T-helper 2 cell (primary cell): ENCODE measurements around the gene UBE2G1.

ENCODE experiments used
- DNase-seq, 5 experiments: peaks; one replicate each; pipeline versions ENCODE4 v3.0.0 to v3.0.0-alpha.2; 2012 to 2022

The UBE2G1 gene

DNA sequence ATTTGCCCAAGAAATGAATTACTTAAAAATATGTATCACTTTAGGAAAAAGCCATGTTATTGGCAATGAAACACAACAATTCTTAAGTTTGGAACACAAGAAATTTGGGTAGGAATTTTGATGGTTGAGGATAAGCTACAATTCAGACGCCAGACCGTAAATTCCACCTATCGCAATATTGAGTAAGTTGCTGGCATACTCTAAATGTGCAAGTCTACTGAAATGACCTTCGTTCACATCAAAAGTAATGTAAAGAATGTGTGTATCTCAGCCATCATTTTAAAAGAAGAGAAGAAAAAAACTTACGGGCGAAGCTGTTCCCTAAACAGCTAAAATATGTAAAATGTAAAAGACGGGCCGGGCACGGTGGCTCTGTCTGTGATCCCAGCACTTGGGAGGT lies 33.4 kb downstream of the UBE2G1 start:
- DNase-seq: no peak

DNA sequence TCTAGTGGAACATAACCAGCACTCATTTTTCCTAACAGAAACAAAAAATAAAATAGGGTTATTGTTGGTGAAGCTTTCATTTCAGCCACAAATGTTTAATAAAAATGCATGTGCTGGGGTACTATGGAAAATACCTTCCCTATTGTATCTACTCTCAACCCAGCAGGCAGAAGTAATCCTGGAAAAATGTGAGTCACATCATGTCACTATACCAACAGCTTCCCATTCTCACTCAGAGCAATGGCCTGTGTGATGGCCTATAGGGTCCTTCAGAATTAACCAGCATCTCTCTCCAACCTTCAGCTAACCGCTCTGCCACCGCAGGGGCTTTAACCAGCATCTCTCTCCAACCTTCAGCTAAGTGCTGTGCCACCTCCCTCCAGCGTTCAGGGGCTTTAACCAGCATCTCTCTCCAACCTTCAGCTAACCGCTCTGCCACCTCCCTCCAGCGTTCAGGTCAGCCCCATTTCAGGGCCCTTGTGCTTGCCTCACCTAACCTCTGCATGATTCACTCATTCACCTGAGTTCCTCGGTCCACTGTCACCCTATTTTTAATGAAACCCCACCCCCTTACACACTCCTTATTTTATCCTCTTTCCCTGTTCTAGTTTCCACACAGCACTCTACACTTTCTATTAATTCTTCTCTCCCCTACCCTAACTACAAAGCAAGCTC lies 34.0 kb downstream of the UBE2G1 start:
- no peak for DNase-seq

DNA sequence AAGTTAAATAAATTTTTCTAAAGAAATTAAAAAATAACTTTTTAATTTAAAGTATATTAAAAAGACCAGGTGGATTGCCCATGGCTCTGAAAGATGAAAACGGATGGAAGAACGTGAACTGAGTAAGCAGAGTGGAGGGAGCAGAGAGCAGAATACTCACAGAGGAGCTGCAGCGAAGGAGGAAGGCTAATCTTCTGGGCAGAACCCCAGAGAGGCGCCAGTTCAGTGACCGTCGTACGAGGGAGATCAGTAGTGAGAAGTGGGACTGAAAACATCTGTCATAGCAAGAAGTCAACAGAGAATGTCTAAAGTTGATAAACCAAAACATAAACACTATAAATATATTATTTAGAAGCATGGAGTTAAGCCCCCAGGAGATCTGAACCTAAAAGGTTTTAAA lies 34.9 kb downstream of the UBE2G1 start:
- DNase-seq: no peak

DNA sequence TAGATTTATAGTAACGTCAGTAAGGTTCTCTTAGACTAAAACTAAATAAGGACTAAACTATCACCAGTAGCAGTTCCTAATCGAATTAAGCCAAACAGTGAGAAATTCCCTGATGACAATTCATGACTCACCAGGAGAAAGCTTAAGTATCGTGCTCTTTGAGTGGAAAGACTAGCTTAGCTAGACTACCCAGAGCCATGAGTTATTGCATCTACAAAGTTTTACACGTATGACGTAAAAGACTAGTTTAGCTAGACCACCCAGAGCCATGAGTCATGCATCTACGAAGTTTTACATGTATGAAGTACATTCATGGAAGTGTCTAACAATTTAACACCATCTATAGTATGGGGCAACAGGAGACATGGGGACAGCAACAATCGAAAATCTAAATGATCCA lies 36.6 kb downstream of the UBE2G1 start:
- no peak for DNase-seq

DNA sequence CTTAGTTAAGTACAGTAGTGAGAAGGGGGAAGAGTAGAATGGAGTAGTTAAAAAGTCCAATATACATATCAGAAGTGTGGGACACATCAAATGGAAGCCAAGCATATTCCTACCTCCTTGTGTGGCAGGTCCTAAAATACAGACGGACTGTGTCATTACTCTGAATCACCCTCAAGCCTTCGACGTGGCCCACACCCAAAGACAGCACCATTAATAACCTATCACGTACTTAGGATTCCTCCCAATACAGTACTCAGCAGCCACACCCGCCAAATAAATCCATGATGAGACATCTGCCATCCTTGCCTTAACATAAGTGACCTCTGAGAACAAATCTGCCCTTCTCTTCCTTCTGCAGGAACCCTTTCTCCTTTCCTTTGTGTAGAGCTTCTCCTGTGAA lies 38.9 kb downstream of the UBE2G1 start:
- no peak for DNase-seq

DNA sequence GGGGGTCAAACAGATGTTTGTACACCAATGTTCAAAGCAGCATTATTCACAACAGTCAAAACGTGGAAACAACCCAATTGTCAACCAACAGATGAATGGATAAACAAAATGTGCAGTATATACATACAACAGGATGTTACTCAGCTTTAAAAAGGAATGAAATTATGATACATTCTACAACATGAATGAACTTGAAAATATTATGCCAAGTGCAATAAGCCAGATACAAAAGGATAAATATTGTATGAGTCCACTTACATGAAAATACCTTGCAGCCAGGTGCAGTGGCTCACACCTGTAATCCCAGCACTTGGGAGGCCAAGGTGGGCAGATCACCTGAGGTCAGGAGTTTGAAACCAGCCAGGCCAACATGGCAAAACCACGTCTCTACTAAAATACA lies 39.9 kb downstream of the UBE2G1 start:
- DNase-seq: no peak

DNA sequence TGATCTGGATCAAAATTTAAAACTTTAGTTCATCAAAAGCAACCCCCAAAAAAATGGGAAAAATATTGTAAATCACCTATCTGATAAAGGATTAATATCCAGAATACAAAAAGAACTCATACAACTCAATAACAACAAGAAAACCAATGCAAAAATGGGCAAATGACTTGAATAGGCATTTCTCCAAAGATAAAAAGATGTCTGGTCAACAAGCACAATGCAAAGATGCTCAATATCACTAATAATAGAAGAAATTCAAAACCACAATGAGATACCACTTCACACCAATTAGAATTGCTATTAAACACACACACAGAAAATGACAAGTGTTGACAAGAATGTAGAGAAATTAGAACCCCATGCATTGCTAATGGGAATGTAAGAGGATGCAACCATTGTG lies 40.4 kb downstream of the UBE2G1 start:
- DNase-seq: no peak

DNA sequence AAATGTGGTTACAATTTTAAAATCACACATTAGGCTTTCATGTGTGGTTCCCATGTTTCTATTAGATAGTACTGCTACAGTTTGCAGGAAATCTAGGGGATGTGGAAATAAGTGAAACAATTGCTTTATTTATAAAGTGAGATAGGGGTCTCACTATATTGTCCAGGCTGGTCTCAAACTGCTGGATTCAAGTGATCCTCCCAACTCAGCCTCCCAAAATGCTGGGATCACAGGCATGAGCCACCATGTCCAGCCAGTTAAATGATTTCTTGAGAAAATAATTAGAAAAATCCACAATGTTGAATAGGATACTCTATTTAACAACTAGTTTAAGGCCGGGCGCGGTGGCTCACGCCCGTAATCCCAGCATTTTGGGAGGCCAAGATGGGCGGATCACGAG lies 42.0 kb downstream of the UBE2G1 start:
- no peak for DNase-seq

DNA sequence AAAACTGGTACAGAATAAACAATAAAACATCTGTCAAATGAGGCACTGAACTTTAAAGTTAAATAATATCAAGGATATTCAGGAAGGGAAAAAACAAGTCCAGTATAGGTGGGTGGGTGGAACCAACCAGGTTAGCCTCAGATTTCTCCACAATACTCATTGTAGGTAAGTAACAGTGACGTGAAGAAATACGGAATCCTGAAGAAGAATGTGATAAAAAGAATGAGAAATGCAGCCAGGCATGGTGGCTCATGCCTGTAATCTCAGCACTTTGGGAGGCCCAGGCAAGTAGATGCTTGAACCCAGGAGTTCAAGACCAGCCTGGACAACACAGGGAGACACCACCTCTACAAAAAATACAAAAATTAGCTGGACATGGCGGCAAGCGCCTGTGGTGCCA lies 47.3 kb downstream of the UBE2G1 start:
- DNase-seq: no peak

DNA sequence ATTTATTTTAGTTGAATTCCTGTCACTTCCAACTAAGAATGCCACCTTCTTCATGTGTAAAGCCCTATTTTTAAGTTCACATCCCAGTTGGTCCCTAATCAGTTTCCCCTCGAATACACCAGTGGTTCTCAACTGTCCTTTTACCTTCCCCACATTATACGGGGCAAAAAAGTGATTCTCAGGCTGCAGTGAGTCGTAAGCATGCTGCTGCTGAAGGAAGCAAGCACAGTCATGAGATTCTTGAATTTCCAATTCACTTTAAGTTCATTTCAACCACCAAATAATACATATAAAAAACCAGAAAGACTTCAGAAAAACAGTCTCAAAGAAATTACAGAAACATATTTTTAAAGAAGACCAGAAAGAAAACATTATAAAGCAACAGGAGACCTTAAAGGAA lies 47.9 kb downstream of the UBE2G1 start:
- no peak for DNase-seq

DNA sequence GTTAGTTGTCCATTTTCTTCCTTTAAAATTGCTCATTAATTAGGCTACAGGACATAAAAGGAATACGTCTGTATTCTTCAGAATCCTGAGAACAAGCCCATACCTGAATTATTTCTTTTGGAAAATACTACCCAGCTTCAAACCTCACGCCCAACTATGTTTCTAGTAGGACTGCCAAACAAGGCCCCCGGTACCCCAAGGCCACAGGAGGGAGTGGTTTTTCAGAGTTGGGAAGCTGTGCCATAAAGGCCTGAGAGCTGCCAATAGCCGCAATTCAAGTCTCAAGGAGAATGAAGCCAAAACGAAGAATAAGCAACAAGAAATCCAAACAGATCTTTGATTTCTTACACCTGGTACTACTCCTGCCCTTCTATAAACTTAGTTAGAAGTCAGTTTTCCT lies 48.3 kb downstream of the UBE2G1 start:
- no peak for DNase-seq

DNA sequence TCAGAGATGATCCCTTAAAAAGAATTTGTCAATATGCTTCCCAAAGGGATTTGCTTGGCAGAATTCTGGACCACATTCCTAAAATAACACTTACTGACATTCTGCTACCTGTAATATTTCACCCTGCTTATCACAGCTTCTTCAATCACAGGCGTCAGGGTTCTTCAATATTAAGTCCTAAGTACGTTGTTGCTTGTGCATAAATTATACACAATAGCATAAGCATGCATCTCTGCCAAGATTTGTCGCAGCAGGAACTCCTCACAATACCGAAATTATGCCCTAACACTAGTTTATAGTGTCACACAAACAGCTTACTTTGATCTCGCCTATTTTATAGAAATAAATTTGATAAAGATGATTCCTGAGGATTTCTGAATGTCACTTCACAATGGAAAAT lies 48.9 kb downstream of the UBE2G1 start:
- DNase-seq: no peak

DNA sequence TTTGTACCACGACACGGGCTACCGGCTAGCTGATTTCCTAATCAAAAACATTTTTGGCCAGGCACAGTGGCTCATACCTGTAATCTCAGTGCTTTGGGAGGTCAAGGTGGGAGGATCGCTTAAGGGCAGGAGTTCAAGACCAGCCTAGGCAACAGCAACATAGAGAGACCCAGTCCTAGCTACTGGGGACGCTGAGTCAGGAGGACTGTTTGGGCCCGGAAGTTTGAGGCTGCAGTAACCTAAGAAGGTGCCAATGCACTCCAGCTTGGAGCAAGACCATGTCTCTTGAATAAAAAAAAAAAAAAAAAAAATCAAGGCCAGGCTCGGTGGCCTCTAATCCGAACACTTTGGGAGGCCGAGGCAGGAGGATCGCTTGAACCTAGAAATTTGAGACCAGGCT lies 49.8 kb downstream of the UBE2G1 start:
- DNase-seq: no peak

DNA sequence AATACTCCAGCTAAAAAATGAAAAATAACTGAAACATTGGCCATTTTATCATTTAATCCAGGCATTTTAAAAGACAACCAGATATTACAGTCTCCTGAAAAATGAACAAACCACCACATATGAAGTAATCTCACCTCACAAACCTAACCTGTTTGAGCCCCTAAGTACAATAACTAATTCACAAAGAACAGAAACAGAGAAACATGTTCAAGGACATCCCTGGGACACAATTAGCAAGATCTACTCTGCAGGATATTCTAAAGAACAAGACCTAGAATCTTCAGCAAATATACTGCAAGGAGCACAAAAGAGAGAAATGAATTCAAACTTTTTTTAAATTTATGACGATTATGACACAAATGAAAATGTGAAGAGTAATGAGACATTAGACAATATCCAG lies 51.9 kb downstream of the UBE2G1 start:
- DNase-seq: no peak

DNA sequence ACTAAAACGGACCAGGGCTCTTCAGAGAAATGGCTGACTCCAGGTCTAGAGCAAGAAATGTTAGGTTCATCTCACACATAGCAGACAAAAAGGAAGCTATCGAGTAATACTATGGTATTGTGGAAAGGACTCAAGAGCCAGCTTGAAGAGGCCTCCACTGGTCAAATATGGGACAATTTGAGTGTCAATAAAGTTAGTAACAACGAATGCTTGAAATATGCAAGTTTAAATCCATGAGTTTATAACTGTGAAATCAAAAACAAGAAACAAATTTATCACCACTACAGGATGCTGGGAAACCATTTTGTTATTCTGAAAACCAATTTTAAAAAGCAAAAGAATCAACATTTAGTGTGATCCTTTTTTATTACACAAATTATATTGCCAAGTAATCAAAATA lies 52.3 kb downstream of the UBE2G1 start:
- DNase-seq: no peak

DNA sequence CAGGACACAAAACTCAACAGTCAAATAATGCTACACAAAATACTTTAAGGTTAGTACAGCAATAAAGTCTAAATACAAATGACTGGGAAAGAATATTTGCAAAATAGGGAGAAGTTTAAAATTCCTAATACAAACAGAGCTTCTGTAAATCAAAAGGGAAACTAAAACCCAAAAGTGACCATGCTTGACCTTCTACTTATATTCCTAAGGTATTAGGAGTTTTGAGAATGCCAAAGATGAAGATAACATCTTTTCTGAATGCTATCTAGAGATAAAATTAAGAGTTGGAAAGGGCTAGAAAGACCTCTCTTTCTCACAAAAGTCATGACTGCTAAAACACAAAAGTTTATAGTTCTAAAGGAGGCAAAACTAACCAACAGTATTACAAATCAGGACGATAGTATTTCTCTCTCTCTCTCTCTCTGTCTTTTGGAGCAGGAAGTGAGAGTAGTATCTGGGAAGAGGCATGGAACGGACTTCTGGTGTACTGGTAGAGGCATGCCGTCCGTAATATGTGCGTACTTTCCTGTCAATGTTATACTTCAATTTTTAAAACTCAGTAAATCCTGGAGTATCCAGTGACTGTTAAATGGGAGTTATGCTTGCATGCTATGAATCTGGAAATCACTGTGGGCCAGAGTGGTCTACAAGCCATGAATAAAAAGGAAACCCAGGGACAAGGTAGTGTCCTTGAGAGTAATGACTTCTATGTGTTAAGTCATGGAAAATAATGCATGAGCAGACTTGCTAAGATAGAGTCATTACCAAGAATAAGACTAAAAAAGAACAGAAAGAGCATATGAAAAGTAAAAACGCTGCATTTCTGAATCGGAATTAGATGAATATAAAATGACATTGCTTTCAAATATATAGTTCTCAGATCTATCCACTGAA lies 53.0 kb downstream of the UBE2G1 start:
- no peak for DNase-seq

DNA sequence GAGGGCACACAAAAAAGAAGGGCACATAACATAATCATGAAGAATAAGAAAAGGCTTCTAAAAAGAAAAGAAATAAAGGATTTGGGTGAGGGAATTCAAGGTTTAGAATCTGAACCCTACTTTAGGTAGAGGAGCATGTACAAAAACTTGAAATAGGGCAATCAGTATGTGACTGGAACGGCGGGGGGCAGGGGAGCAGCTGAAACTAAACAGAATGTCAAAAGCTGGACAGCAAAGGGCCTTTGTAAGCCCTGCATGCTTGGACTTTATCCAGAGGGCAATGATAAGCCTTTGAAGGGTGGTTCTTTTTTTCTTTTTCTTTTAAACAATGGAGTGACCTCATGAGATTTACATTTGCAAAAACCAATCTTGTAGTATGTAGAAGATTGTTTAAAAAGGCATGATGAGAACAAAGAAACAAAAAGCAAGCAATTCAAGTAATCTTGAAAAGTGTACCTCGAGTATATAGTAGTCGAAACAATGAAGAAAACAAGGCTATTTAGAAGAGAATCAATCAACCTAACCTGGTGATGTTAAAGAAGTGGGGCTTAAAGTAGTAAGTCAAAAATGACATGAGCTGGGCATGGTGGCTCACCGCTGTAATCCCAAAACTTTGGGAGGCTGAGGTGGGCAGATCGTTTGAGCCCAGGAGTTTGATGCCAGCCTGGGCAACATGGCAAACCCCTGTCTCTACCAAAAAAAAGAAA lies 56.0 kb downstream of the UBE2G1 start:
- DNase-seq: no peak

DNA sequence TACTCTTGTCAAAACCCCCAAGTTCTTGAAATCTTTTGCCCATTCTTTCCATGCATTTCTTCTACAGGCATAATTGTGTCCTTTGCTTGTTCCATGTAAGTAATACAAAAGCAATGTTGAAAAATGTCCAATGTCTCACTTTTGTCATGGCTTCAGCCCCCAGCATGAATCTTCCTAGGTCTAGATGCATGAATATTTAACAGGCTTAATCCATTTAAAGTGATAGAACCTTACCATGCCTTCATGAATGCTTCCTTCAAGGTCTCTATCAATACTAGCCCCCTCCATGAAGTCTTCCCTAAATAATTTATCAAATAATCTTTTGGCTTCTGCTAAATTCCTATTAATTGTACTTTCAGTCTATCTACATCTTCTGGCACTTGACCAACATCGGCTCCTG lies 56.6 kb downstream of the UBE2G1 start:
- DNase-seq: no peak

DNA sequence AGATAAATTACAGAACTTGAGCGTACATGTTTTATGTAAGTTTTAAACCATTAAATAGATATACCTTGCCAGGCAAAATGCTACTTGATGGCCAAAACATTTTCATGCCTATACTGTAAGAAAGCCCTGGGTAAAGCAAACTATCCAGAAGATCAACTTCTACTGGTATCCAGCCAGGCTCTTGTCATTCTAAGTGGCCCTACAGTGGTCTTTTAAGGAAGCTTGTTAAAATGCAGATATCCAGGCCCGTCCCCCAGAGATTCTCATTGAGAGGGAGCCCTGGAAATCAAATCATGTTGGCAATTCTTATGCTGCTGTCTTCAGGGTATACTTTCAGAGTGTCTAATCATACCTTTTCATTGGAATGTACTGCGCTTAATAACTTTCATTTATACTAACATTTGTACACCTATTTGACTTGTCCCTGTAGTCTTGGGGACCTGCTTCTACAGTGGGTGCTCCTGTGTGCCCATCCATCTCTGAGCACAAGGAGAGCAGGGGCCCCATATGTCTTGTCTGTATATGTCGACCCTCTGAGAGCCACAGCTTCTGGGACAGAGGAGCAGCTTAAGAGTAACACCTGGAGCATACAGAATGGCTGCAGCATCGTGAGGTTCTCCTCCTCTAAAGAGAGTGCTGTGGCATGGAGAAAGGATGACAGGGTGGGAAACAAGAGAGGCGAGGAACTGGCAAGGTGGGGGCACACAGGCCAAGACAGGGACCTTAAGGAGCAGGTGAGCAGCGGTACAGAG lies 59.1 kb downstream of the UBE2G1 start:
- no peak for DNase-seq

DNA sequence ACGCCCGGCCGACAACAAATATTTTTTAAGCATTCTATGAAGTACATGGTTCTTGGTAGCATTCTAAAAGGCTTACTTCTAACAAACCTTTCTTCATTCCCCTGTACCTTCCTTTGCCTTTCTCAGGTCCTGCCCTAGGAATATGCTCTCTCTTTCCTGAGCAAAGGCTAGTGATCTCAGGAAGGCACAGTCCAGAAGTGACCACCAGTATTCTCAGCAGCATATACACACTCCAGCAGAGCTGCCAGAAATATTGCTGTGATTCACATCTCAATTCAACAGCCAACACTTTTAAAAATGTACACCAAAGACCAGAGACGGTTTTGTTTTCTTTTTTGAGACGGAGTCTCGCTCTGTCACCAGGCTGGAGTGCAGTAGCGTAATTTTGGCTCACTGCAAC lies 61.3 kb downstream of the UBE2G1 start:
- no peak for DNase-seq

DNA sequence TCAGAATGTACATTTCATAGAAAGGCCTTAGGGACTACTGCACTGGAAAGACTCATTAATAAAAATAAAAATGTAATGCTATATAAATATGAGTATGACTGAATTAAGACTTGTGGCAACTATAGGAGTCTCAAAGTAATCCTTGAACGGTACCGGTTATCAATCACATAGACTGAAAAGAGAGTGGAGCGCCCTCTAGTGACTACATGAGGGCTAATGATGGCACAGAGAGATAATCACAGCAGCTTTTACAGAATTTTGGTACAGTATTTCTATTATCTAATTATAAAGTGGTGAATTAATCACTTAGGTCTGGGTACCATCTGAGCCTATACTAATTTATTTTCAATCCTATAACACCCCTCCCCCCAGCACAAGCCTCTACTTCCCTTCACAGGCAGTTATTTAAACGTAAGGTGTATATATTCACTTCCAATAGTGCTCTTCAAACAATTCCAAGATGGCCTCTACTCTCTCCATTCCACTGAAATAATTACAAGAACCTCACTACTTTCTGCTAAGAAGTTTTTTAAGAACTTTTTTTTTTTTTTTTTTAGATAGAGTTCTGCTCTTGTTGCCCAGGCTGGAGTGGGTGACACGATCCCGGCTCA lies 62.0 kb downstream of the UBE2G1 start:
- DNase-seq: peak in 3 of 5 experiments; percentile 15 to 69 (median 21)

DNA sequence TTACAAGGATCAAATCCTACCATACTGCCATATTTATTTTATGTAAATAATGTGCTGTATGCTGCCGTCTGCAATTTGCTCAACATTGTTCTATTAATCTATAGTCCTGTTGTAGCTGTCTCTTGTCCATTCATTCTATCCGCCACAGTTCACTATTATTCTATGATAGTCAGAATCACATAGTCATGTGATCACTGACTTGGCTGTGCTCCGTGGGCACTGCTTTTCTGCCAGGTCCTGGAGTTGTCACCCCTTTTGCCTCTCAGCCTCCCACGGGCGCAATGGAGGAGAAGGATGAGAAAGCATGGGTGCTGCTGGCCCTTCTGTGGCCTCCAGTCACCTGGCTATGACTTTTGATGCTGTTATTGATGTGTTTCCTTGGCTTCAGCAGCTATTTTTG lies 65.4 kb downstream of the UBE2G1 start:
- DNase-seq: no peak

DNA sequence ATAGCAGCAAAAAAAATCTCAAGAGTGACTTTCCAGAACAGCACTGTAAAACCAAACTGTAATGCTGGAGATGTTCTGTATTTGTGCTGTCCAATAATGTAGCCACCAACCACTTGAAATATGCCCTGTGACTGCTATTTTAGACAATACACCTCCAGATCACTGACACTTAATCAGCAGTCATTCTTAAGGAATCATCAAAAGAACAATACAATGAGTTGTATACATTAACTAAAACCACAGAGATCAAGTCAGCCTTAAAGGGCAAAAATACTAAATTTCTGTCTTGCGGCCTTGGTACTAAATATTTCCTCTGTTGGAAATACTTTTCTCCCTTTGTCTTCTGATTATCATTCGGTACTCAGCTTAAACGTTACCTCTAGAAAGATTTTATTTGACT lies 69.1 kb downstream of the UBE2G1 start:
- DNase-seq: no peak
